ENCODE results near the gene CFAP251. TPM values are rescaled to one million over a fixed set of nuclear protein-coding genes. Genes with fewer than 3 reads are reported as not detected.

The CFAP251 gene
- total RNA-seq, 1 donor from 2014 or later = 4.7 TPM

GRCh38 chr12:122051231-122051876 is 133.0 kb downstream of the CFAP251 start:
- Histone ChIP-seq H3K9ac (ENCODE audit: low read length) (peak overlapping the region; percentile 14), H3K79me2 (ENCODE audit: insufficient read depth, low read length) (no peaks in the 10 kb centered on the region), H3K27me3 (ENCODE audit: insufficient read depth, low read length) (no peaks in the 10 kb centered on the region), H3K27ac (ENCODE audit: low read depth, low read length) (no peak overlapping the region), H4K20me1 (ENCODE audit: insufficient read depth, low read length) (no peaks in the 10 kb centered on the region), H3K9me3 (ENCODE audit: insufficient read depth, low read depth, low read length) (no peaks in the 10 kb centered on the region), H3K36me3 (ENCODE audit: insufficient read depth, low read length) (no peaks in the 10 kb centered on the region), H3K4me1 (ENCODE audit: insufficient read depth, low read length) (peaks cover 2% of the 10 kb centered on the region), H2AFZ (ENCODE audit: low read depth, low read length) (no peak overlapping the region), H3K4me3 (ENCODE audit: insufficient read depth, low read depth, low read length) (no peak overlapping the region), H3K4me2 (ENCODE audit: low read length) (no peak overlapping the region)
- peak overlapping the region; percentile 26 for H3K27ac Mint-ChIP-seq (ENCODE audit: unreplicated experiment)
- H3K36me3 Mint-ChIP-seq (ENCODE audit: low read depth, unreplicated experiment) = peaks cover 3% of the 10 kb centered on the region
- FAIRE-seq (no peak), DNase-seq (ENCODE audit: low read depth) (no peak)
- no peak overlapping the region for H3K4me3 Mint-ChIP-seq (ENCODE audit: unreplicated experiment)
- no peaks in the 10 kb centered on the region for H3K27me3 Mint-ChIP-seq (ENCODE audit: low read depth, unreplicated experiment)
- no peaks in the 10 kb centered on the region for H3K9me3 Mint-ChIP-seq (ENCODE audit: unreplicated experiment)
- H3K4me1 Mint-ChIP-seq (ENCODE audit: low read depth, unreplicated experiment) = peaks cover 6% of the 10 kb centered on the region
- TF ChIP-seq EZH2 (IDR thresholded peaks at IDR 0.05; ENCODE audit: insufficient read depth, low read length) = no peak
- no peak for TF ChIP-seq CTCF (IDR thresholded peaks at IDR 0.05; ENCODE audit: insufficient read depth, low read depth, low read length)

- Histone ChIP-seq H3K4me1 (ENCODE audit: insufficient read depth, low read length) (peaks cover 2% of the 10 kb centered on the region), H3K4me3 (ENCODE audit: insufficient read depth, low read depth, low read length) (no peak overlapping the region), H3K79me2 (ENCODE audit: insufficient read depth, low read length) (no peaks in the 10 kb centered on the region), H3K36me3 (ENCODE audit: insufficient read depth, low read length) (no peaks in the 10 kb centered on the region), H3K27ac (ENCODE audit: low read depth, low read length) (no peak overlapping the region), H2AFZ (ENCODE audit: low read depth, low read length) (no peak overlapping the region), H3K27me3 (ENCODE audit: insufficient read depth, low read length) (no peaks in the 10 kb centered on the region), H4K20me1 (ENCODE audit: insufficient read depth, low read length) (no peaks in the 10 kb centered on the region), H3K9ac (ENCODE audit: low read length) (no peak overlapping the region), H3K9me3 (ENCODE audit: insufficient read depth, low read depth, low read length) (no peaks in the 10 kb centered on the region), H3K4me2 (ENCODE audit: low read length) (no peak overlapping the region)
- Mint-ChIP-seq H3K4me1 (ENCODE audit: low read depth, unreplicated experiment) (peaks cover 11% of the 10 kb centered on the region), H3K9me3 (ENCODE audit: unreplicated experiment) (no peaks in the 10 kb centered on the region), H3K27ac (ENCODE audit: unreplicated experiment) (no peak overlapping the region), H3K36me3 (ENCODE audit: low read depth, unreplicated experiment) (peaks cover 7% of the 10 kb centered on the region), H3K27me3 (ENCODE audit: low read depth, unreplicated experiment) (no peaks in the 10 kb centered on the region), H3K4me3 (ENCODE audit: unreplicated experiment) (no peak overlapping the region)
- FAIRE-seq (no peak), DNase-seq (ENCODE audit: low read depth) (peak; percentile 39)
- TF ChIP-seq CTCF (IDR thresholded peaks at IDR 0.05; ENCODE audit: insufficient read depth, low read depth, low read length) = no peak
- TF ChIP-seq EZH2 (IDR thresholded peaks at IDR 0.05; ENCODE audit: insufficient read depth, low read length) = no peak
These were observed 133.9 kb downstream of the CFAP251 start for GRCh38 chr12:122052285-122052684.

Other genes with a start within 250 kb of the CFAP251 start
- gene MORN3, start 248.9 kb upstream of the CFAP251 start, total RNA-seq = 0.36 and 0.70 TPM in 2 replicates
- gene TMEM120B, start 205.8 kb upstream of the CFAP251 start, total RNA-seq = 35.5 and 36.0 TPM in 2 replicates
- gene RHOF, start 124.9 kb upstream of the CFAP251 start, total RNA-seq = 28.0 and 31.9 TPM in 2 replicates
- 20.9 and 24.0 TPM in 2 replicates for gene SETD1B, start 114.6 kb upstream of the CFAP251 start, total RNA-seq
- gene HPD, start 59.7 kb upstream of the CFAP251 start, total RNA-seq = not detected in 2 replicates
- gene PSMD9, start 29.8 kb upstream of the CFAP251 start, total RNA-seq = 59.0 and 63.4 TPM in 2 replicates
- 8.5 and 9.6 TPM in 2 replicates for gene BCL7A, start 103.3 kb downstream of the CFAP251 start, total RNA-seq
- 62.5 and 73.4 TPM in 2 replicates for gene MLXIP, start 160.2 kb downstream of the CFAP251 start, total RNA-seq

Measured in astrocyte (in vitro differentiated cells and primary cell).